ENCODE data around the gene DTL. TPM values are rescaled to one million over a fixed set of nuclear protein-coding genes. Genes with fewer than 3 reads are reported as not detected.

DTL gene
- total RNA-seq, 3 donors from 2014 or later (not counting 1 experiment from before 2014, with no cell fraction given) = 1.1 to 4.0 (median 3.3) TPM

- Mint-ChIP-seq H3K27ac (no peak overlapping the region), H3K36me3 (no peaks in the 10 kb centered on the region)
- intact Hi-C loops (cut with micrococcal nuclease) = no loop called here
Observed at GRCh38 chr1:212108981-212109380, 73.4 kb downstream of the DTL start.

GRCh38 chr1:212109728-212110127, 74.2 kb downstream of the DTL start:
- WGBS (ENCODE audit: insufficient coverage) = no CpG with 5 or more reads among the region's 6 CpGs
- DNase-seq = no peak

More at GRCh38 chr1:212108981-212109380, 73.4 kb downstream of the DTL start:
- no peak overlapping the region for H3K4me3 ChIP-seq (ENCODE audit: low read length)
- Mint-ChIP-seq H3K4me1 (no peaks in the 10 kb centered on the region), H3K27me3 (ENCODE audit: low read depth in 2 of 2) (no peaks in the 10 kb centered on the region), H3K4me3 (no peak overlapping the region), H3K9me3 (no peaks in the 10 kb centered on the region)
- WGBS (ENCODE audit: insufficient coverage) = 100% methylated on average over 1 of the region's 2 CpGs
- no peaks in the 10 kb centered on the region for H3K9me3 ChIP-seq (ENCODE audit: control insufficient read depth, insufficient read depth, low read length)
- no peaks in the 10 kb centered on the region for H3K27me3 ChIP-seq (ENCODE audit: control insufficient read depth, insufficient read depth, low read length)
- no peak overlapping the region for H3K27ac ChIP-seq (ENCODE audit: low read length)
- DNase-seq (no peak), ATAC-seq (no peak)
- TF ChIP-seq CTCF (IDR thresholded peaks at IDR 0.05) = no peak
- no peaks in the 10 kb centered on the region for H3K36me3 ChIP-seq (ENCODE audit: control insufficient read depth, insufficient read depth, low read length)
- no peaks in the 10 kb centered on the region for H3K4me1 ChIP-seq (ENCODE audit: control insufficient read depth, insufficient read depth, low read length)

GRCh38 chr1:212110617-212111016, 75.1 kb downstream of the DTL start:
- no peaks in the 10 kb centered on the region for H3K4me1 Mint-ChIP-seq
- no peak for ATAC-seq
- H3K27me3 Mint-ChIP-seq (ENCODE audit: low read depth in 2 of 2) = no peaks in the 10 kb centered on the region
- 78% methylated on average over 2 of the region's 2 CpGs for WGBS (ENCODE audit: insufficient coverage)
- intact Hi-C loops (cut with micrococcal nuclease) = no loop called here
- no peaks in the 10 kb centered on the region for H3K36me3 Mint-ChIP-seq
- Histone ChIP-seq H3K27me3 (ENCODE audit: control insufficient read depth, insufficient read depth, low read length) (no peaks in the 10 kb centered on the region), H3K4me1 (ENCODE audit: control insufficient read depth, insufficient read depth, low read length) (no peaks in the 10 kb centered on the region), H3K4me3 (ENCODE audit: low read length) (no peak overlapping the region), H3K9me3 (ENCODE audit: control insufficient read depth, insufficient read depth, low read length) (no peaks in the 10 kb centered on the region), H3K27ac (ENCODE audit: low read length) (no peak overlapping the region), H3K36me3 (ENCODE audit: control insufficient read depth, insufficient read depth, low read length) (no peaks in the 10 kb centered on the region)
- no peak overlapping the region for H3K27ac Mint-ChIP-seq
- no peak overlapping the region for H3K4me3 Mint-ChIP-seq
- no peaks in the 10 kb centered on the region for H3K9me3 Mint-ChIP-seq
- DNase-seq = no peak
- TF ChIP-seq CTCF (IDR thresholded peaks at IDR 0.05) = no peak

More at GRCh38 chr1:212109728-212110127, 74.2 kb downstream of the DTL start:
- no peaks in the 10 kb centered on the region for H3K27me3 Mint-ChIP-seq (ENCODE audit: low read depth in 2 of 2)
- Histone ChIP-seq H3K4me3 (ENCODE audit: low read length) (no peak overlapping the region), H3K36me3 (ENCODE audit: control insufficient read depth, insufficient read depth, low read length) (no peaks in the 10 kb centered on the region), H3K27ac (ENCODE audit: low read length) (no peak overlapping the region), H3K4me1 (ENCODE audit: control insufficient read depth, insufficient read depth, low read length) (no peaks in the 10 kb centered on the region), H3K27me3 (ENCODE audit: control insufficient read depth, insufficient read depth, low read length) (no peaks in the 10 kb centered on the region), H3K9me3 (ENCODE audit: control insufficient read depth, insufficient read depth, low read length) (no peaks in the 10 kb centered on the region)
- no peak for TF ChIP-seq CTCF (IDR thresholded peaks at IDR 0.05)
- H3K4me1 Mint-ChIP-seq = no peaks in the 10 kb centered on the region
- H3K36me3 Mint-ChIP-seq = no peaks in the 10 kb centered on the region
- H3K27ac Mint-ChIP-seq = no peak overlapping the region
- ATAC-seq = no peak
- H3K9me3 Mint-ChIP-seq = no peaks in the 10 kb centered on the region
- H3K4me3 Mint-ChIP-seq = no peak overlapping the region
- intact Hi-C loops (cut with micrococcal nuclease) = no loop called here

- TF ChIP-seq CTCF (IDR thresholded peaks at IDR 0.05) = no peak
- H3K4me1 ChIP-seq (ENCODE audit: control insufficient read depth, insufficient read depth, low read length) = no peaks in the 10 kb centered on the region
- ATAC-seq = no peak
- intact Hi-C loops (cut with micrococcal nuclease) = no loop called here
- Mint-ChIP-seq H3K36me3 (no peaks in the 10 kb centered on the region), H3K27ac (no peak overlapping the region), H3K4me3 (no peak overlapping the region), H3K4me1 (no peaks in the 10 kb centered on the region), H3K27me3 (ENCODE audit: low read depth in 2 of 2) (no peaks in the 10 kb centered on the region), H3K9me3 (no peaks in the 10 kb centered on the region)
- 85% methylated on average over 1 of the region's 1 CpG for WGBS (ENCODE audit: insufficient coverage)
- DNase-seq = peak in 1 of 2 donors; percentile 11
- no peaks in the 10 kb centered on the region for H3K27me3 ChIP-seq (ENCODE audit: control insufficient read depth, insufficient read depth, low read length)
- no peak overlapping the region for H3K27ac ChIP-seq (ENCODE audit: low read length)
- H3K36me3 ChIP-seq (ENCODE audit: control insufficient read depth, insufficient read depth, low read length) = no peaks in the 10 kb centered on the region
- H3K4me3 ChIP-seq (ENCODE audit: low read length) = no peak overlapping the region
- H3K9me3 ChIP-seq (ENCODE audit: control insufficient read depth, insufficient read depth, low read length) = no peaks in the 10 kb centered on the region
Observed at GRCh38 chr1:212111536-212111935, 76.0 kb downstream of the DTL start.
